ENCODE data around the gene ZNF485. TPM values are rescaled to one million over a fixed set of nuclear protein-coding genes. Genes with fewer than 3 reads are reported as not detected.

The ZNF485 gene
- polyA plus RNA-seq (2012; rRNA removed), result 3.0 and 3.9 TPM in 2 replicates
- 2.7 and 3.4 TPM in 2 replicates for polyA plus RNA-seq (2012; cell fraction: cytosol; rRNA removed)
- 9.9 and 11.2 TPM in 2 replicates for polyA plus RNA-seq (2012; cell fraction: nucleus; rRNA removed)

GRCh38 chr10:43606323-43607198 is at the start of gene ZNF485:
Gene ZNF485, plus strand, starts transcription at chr10:43606438. Its CDS starts 613 bp downstream, at chr10:43607051.
- H3K9me3 ChIP-seq, result no peaks in the 10 kb centered on the region
- TF ChIP-seq NRF1 (IDR thresholded peaks at IDR 0.05; ENCODE audit: low read depth, low read length), result no peak
- TF ChIP-seq IRF3 (IDR thresholded peaks at IDR 0.05; ENCODE audit: low read depth, low read length), result no peak
- peak; percentile 75 for TF ChIP-seq CHD2 (IDR thresholded peaks at IDR 0.05; ENCODE audit: low read length, partially characterized antibody)
- TF ChIP-seq USF1 (IDR thresholded peaks at IDR 0.05; ENCODE audit: borderline replicate concordance, low read depth), result peak; percentile 46; the same call in 1 of the 2 replicates
- no peak for TF ChIP-seq RCOR1 (IDR thresholded peaks at IDR 0.05; ENCODE audit: low read length)
- no peak for TF ChIP-seq CTCF (IDR thresholded peaks at IDR 0.05)
- peak; percentile 68; the same call in 1 of the 2 replicates for TF ChIP-seq TAF1 (IDR thresholded peaks at IDR 0.05; ENCODE audit: borderline replicate concordance, low read depth, low read length)
- TF ChIP-seq USF2 (IDR thresholded peaks at IDR 0.05; ENCODE audit: borderline replicate concordance, low read depth, low read length), result no peak
- TF ChIP-seq YY1 (IDR thresholded peaks at IDR 0.05; ENCODE audit: low read depth), result no peak
- peak; percentile 90 for TF ChIP-seq POLR2AphosphoS5 (IDR thresholded peaks at IDR 0.05; ENCODE audit: low read depth, low read length)
- no peak for TF ChIP-seq FOSL2 (IDR thresholded peaks at IDR 0.05; ENCODE audit: borderline replicate concordance, low read depth)
- TF ChIP-seq MAX (IDR thresholded peaks at IDR 0.05; ENCODE audit: low read depth), result peak; percentile 99
- TF ChIP-seq SIN3A (IDR thresholded peaks at IDR 0.05; ENCODE audit: borderline replicate concordance, low read depth, low read length), result peak; percentile 58; the same call in 1 of the 2 replicates
- peak; percentile 96 for TF ChIP-seq GABPA (IDR thresholded peaks at IDR 0.05; ENCODE audit: low read depth)
- no peak; the same call in 1 of the 2 replicates for TF ChIP-seq REST (IDR thresholded peaks at IDR 0.05; ENCODE audit: low read depth, low read length)
- peak; percentile 89 for TF ChIP-seq ELF1 (IDR thresholded peaks at IDR 0.05)
- peak; percentile 95 for TF ChIP-seq MXI1 (IDR thresholded peaks at IDR 0.05; ENCODE audit: low read depth, low read length)
- CTCF ChIA-PET, result interaction anchor here (1.3 to 2.0 kb wide), 2 partner anchors 11 to 37 kb away, joined by 4 to 8 read pairs; no protein-coding TSS in a partner anchor
- H3K27ac ChIP-seq (ENCODE audit: low read depth in 2 of 2, low read length in 1 of 2), result peak within 1 kb of the TSS; percentile 45 to 91; a peak in 3 of 4 replicates
- H3K9ac ChIP-seq, result peak within 1 kb of the TSS; percentile 71
- H4K20me1 ChIP-seq (ENCODE audit: insufficient read depth), result no peaks in the 10 kb centered on the region
- H3F3A ChIP-seq (replicated peaks; ENCODE audit: insufficient read depth), result no peaks in the 10 kb centered on the region
- H3K4me2 ChIP-seq, result peak within 1 kb of the TSS; percentile 96
- no peaks in the 10 kb centered on the region for H3K79me2 ChIP-seq (ENCODE audit: insufficient read depth)
- peak; percentile 91 for DNase-seq
- H2AFZ ChIP-seq (ENCODE audit: low read depth), result peak within 1 kb of the TSS; percentile 96
- H3K36me3 ChIP-seq (replicated peaks in 1 of 2; ENCODE audit: control insufficient read depth in 1 of 2, insufficient read depth in 2 of 2, low read length in 1 of 2), result peaks cover 12 to 24% of the 10 kb centered on the region in 2 experiments
- peak within 1 kb of the TSS; percentile 73 to 76 for H3K4me3 ChIP-seq (ENCODE audit: low read depth in 2 of 2, low read length in 1 of 2)
- no peaks in the 10 kb centered on the region; the same call in 1 of the 2 replicates for H3K27me3 ChIP-seq (ENCODE audit: insufficient read depth)
- H3K4me1 ChIP-seq (ENCODE audit: control insufficient read depth in 1 of 2, insufficient read depth in 2 of 2, low read depth in 1 of 2, low read length in 1 of 2), result peaks cover 5 to 12% of the 10 kb centered on the region in 2 experiments; a peak in 2 of 4 replicates
- POLR2A ChIA-PET, result interaction anchor here (0.7 to 2.3 kb wide), 2 partner anchors 33 to 42 kb away, joined by 3 to 11 read pairs; partner anchors contain the start of gene ZNF32
- H3K9me2 ChIP-seq, result no peaks in the 10 kb centered on the region
- WGBS (ENCODE audit: low lambda C conversion rate), result 13% methylated on average over 13 of the region's 58 CpGs
